Transverse colon (tissue), 4 donors: ENCODE data around the gene ZNF281. TPM values are rescaled to one million over a fixed set of nuclear protein-coding genes. Genes with fewer than 3 reads are reported as not detected.
"Not testable (repeated sequence)": the region's sequence is repeated elsewhere in the genome, so short reads cannot be mapped to it uniquely, and the experiment has no call there.

Source experiments
- DNase-seq: peaks from one replicate; pipeline ENCODE4 v3.0.0-alpha.2; 2019
- H3K27ac ChIP-seq, 4 donors: fragments of 200-600 bp; sonication (generic); 2 replicates each; pipeline ENCODE4 v1.5.1; 2016 to 2018; ENCODE audit warnings: inconsistent platforms in 4 of 4
- H3K27me3 ChIP-seq: fragments of 200-600 bp; sonication (generic); 2 replicates; pipeline ENCODE4 v1.5.1; 2017; ENCODE audit warnings: inconsistent platforms
- H3K36me3 ChIP-seq, 4 donors: fragments of 200-600 bp; sonication (generic); 2 replicates each; pipeline ENCODE4 v1.5.1; 2017 to 2019; ENCODE audit warnings: inconsistent platforms in 4 of 4
- H3K4me1 ChIP-seq, 4 donors: fragments of 200-600 bp; sonication (generic); 2 replicates each; pipeline ENCODE4 v1.5.1; 2017 to 2020; ENCODE audit warnings: inconsistent platforms in 4 of 4
- H3K4me3 ChIP-seq, 4 donors: fragments of 200-600 bp; sonication (generic); 1 replicate in 1 of 4; 2 replicates in 3 of 4; pipeline versions ENCODE4 v1.5.1 to v1.6.1; 2017 to 2019; ENCODE audit warnings: inconsistent platforms in 4 of 4
- H3K9me3 ChIP-seq, 2 donors: fragments of 200-600 bp; sonication (generic); 2 replicates each; pipeline ENCODE4 v1.5.1; 2017 to 2019; ENCODE audit warnings: inconsistent platforms in 2 of 2
- EP300 ChIP-seq: sonication (generic); formaldehyde crosslinking; IDR thresholded peaks from one replicate; pipeline ENCODE4 v1.6.1; 2017; ENCODE audit warnings: antibody characterized with exemption, low read depth
- POLR2A ChIP-seq: fragments of 450-650 bp; IDR thresholded peaks from one replicate; pipeline ENCODE4 v1.6.1; 2016; ENCODE audit warnings: antibody characterized with exemption, mild to moderate bottlenecking, moderate library complexity
- POLR2AphosphoS5 ChIP-seq, 3 donors: sonication (generic); formaldehyde crosslinking; IDR thresholded peaks; one replicate each; pipeline ENCODE4 v1.6.1; 2016; ENCODE audit warnings: antibody characterized with exemption in 3 of 3
- WGBS, 2 donors: methylation state at CpG; one replicate each; pipeline ENCODE4 v1.1.5; 2018; ENCODE audit warnings: low coverage in 1 of 2; 5-methylcytosine and 5-hydroxymethylcytosine counted together
- in situ Hi-C, 4 donors: fragments of 200-750 bp; cut with MboI; loops; one replicate each; pipeline versions ENCODE4 v1.15.0 to v1.15.1; 2017; ENCODE audit warnings: low sequenced_read_pairs in 3 of 4, low pct_ligation_motif_present in 1 of 4, low pct_unique_long_range_greater_than_20kb in 1 of 4
- intact Hi-C: fragments of 100-400 bp; cut with DNase I; formaldehyde crosslinking; loops from one replicate; pipeline ENCODE4 v1.15.1; 2023; ENCODE audit warnings: low total_unique reads
- total RNA-seq, 4 donors: library from RNA; depleted of rRNA; stranded (reverse); fragments of >200 nt; gene quantifications; one replicate each; pipeline ENCODE4 v1.1.0, GENCODE V29; 2016
- TF ChIP-seq, protein P1 (sequence below), 5 experiments: fragments of 200-600 bp in 3 of 5; fragments of 450-650 bp in 2 of 5; sonication (generic) in 3 of 5; IDR thresholded peaks; 1 replicate in 2 of 5; 2 replicates in 3 of 5; pipeline ENCODE4 v1.5.1; 2016 to 2017; ENCODE audit warnings: antibody characterized with exemption in 5 of 5, inconsistent platforms in 3 of 5, mild to moderate bottlenecking in 2 of 5, moderate library complexity in 1 of 5

The ZNF281 gene
- total RNA-seq, 4 donors from 2014 or later, result 7.5 to 15.1 (median 10.9) TPM

DNA sequence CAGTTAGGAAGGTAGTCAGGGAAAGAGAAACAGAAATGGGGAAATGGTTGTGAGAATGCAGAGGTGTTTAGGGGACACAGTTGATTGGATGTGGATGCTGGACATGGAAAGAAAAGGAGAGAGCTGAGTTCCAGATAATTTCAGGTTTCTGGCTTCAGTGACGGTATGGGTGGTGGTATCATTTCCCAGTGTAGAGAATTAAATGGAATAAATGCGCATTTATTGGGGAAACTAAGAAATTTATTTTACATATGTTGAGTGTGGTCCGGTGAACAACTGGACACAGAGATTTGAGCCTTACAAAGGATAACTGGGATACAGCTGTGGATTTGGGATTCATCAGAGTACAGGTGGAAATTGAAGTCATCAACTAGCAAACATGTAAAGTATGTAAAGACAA, 12.4 kb upstream of the ZNF281 start:
- Histone ChIP-seq H3K4me1 (no peaks in the 10 kb centered on the region), H3K4me3 (no peak overlapping the region), H3K27ac (no peak overlapping the region), H3K27me3 (no peaks in the 10 kb centered on the region), H3K9me3 (no peaks in the 10 kb centered on the region), H3K36me3 (no peaks in the 10 kb centered on the region)
- intact Hi-C loops (no loop called here), in situ Hi-C loops (no loop called here)
- DNase-seq, result no peak
- TF ChIP-seq EP300 (no peak), POLR2A (no peak), POLR2AphosphoS5 (IDR thresholded peaks at IDR 0.05) (no peak)
- TF ChIP-seq, protein P1, sequence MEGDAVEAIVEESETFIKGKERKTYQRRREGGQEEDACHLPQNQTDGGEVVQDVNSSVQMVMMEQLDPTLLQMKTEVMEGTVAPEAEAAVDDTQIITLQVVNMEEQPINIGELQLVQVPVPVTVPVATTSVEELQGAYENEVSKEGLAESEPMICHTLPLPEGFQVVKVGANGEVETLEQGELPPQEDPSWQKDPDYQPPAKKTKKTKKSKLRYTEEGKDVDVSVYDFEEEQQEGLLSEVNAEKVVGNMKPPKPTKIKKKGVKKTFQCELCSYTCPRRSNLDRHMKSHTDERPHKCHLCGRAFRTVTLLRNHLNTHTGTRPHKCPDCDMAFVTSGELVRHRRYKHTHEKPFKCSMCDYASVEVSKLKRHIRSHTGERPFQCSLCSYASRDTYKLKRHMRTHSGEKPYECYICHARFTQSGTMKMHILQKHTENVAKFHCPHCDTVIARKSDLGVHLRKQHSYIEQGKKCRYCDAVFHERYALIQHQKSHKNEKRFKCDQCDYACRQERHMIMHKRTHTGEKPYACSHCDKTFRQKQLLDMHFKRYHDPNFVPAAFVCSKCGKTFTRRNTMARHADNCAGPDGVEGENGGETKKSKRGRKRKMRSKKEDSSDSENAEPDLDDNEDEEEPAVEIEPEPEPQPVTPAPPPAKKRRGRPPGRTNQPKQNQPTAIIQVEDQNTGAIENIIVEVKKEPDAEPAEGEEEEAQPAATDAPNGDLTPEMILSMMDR (IDR thresholded peaks at IDR 0.05), result no peak
- 95 to 96% methylated on average over 3 of the region's 3 CpGs for WGBS, 2 donors

DNA sequence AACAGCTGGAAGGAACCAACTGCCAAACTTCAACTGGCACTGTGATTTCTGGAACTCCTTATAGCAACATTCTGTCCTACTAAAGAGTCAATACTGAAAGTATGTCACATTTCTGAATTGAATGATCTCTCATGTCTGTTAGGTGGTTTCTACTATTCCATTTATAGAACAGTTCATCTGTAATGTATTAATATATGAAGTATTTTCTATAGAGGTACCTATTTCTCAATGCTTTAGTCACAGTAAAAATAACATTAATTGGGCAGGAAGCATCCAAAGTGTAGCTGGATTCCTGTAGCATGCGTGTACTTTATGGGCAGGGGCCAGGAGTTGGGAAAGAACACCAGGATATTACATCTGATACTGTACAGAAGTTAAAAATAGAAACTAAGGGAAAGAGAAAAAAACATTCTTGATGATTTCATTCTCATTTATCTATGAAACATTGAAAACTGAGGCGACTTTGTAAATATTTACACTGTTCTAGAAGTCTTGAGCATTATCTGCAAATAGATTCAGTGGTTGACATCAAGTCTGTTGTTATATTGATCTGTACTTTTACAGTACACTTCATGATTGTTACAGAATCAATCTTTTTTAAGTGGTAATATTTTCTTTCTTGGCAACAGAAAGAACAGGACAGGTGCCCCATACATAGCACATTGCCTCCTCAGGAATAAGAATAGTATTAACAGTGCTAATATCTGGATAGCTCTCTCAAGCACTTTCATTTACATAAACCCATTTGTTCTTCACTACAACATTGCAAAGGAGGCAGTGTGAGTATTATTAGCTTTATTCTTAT, 6.2 kb upstream of the ZNF281 start:
- 30 to 40% methylated on average over 2 of the region's 2 CpGs for WGBS, 2 donors

DNA sequence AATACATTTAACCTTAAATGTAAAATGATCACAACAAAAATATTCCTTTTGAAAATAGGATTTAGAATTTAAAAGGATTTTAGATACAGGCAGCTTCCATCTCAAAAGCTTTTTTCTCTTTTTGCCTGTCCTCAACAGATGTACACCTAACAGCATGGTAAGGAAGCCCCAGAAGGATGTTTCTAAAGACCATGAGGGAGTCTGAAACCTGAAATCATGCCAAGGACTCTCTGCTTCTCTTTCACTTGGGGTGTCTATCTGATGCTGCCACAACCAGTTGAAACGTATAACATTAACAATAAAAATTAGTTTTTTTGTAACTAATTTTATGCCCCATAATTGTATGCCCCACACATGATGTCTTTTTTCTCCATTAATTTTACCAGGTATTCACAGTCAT, 5.4 kb upstream of the ZNF281 start:
- WGBS, 2 donors, result 50 to 67% methylated on average over 1 of the region's 1 CpG
- H3K27ac ChIP-seq, result peak overlapping the region in 2 of 4 donors; percentile 55 to 65

More for the DNA sequence above, 6.2 kb upstream of the ZNF281 start:
- no peak for TF ChIP-seq POLR2A
- TF ChIP-seq POLR2AphosphoS5 (IDR thresholded peaks at IDR 0.05), result peak; percentile 31 to 53 (median 49)
- TF ChIP-seq, protein P1 (IDR thresholded peaks at IDR 0.05), result no peak
- TF ChIP-seq EP300, result no peak
- Histone ChIP-seq H3K4me1 (peaks cover 0 to 12% (median 7%) of the 10 kb centered on the region in 4 donors), H3K9me3 (no peaks in the 10 kb centered on the region), H3K27ac (peak overlapping the region in 3 of 4 donors; percentile 11 to 65 (median 55)), H3K36me3 (no peaks in the 10 kb centered on the region), H3K4me3 (no peak overlapping the region), H3K27me3 (no peaks in the 10 kb centered on the region)
- in situ Hi-C loops (no loop called here), intact Hi-C loops (no loop called here)
- DNase-seq, result peak; percentile 40

DNA sequence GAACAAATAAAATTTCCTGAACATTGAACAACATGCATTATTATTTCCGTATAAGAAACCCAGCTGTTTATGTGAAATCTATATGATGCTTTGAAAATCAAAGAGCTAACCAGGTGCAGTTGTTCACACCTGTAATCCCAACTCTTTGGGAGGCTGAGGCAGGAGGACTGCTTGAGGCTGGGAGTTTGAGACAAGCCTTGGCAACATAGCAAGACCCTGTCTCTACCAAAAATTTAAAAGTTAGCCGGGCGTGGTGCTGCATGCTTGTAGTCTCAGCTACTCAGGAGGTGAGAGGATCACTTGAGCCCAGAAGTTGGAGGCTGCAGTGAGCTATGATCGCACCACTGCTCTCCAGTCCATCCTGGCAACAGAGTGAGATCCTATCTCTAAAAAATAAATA, 4.8 kb upstream of the ZNF281 start:
- Histone ChIP-seq H3K9me3 (no peaks in the 10 kb centered on the region), H3K36me3 (no peaks in the 10 kb centered on the region), H3K4me1 (peaks cover 0 to 20% (median 9%) of the 10 kb centered on the region in 4 donors), H3K27me3 (no peaks in the 10 kb centered on the region), H3K4me3 (no peak overlapping the region), H3K27ac (no peak overlapping the region)
- TF ChIP-seq, protein P1 (IDR thresholded peaks at IDR 0.05), result no peak
- intact Hi-C loops, result no loop called here
- 80 to 93% methylated on average over 4 of the region's 4 CpGs for WGBS, 2 donors
- in situ Hi-C loops, result no loop called here
- DNase-seq, result no peak

More for the DNA sequence above, 5.4 kb upstream of the ZNF281 start:
- intact Hi-C loops (no loop called here), in situ Hi-C loops (no loop called here)
- Histone ChIP-seq H3K36me3 (no peaks in the 10 kb centered on the region), H3K4me1 (peaks cover 0 to 19% (median 9%) of the 10 kb centered on the region in 4 donors), H3K9me3 (no peaks in the 10 kb centered on the region), H3K27me3 (no peaks in the 10 kb centered on the region), H3K4me3 (no peak overlapping the region)
- DNase-seq, result no peak
- no peak for TF ChIP-seq POLR2A
- no peak for TF ChIP-seq EP300
- no peak for TF ChIP-seq POLR2AphosphoS5 (IDR thresholded peaks at IDR 0.05)
- TF ChIP-seq, protein P1 (IDR thresholded peaks at IDR 0.05), result no peak

DNA sequence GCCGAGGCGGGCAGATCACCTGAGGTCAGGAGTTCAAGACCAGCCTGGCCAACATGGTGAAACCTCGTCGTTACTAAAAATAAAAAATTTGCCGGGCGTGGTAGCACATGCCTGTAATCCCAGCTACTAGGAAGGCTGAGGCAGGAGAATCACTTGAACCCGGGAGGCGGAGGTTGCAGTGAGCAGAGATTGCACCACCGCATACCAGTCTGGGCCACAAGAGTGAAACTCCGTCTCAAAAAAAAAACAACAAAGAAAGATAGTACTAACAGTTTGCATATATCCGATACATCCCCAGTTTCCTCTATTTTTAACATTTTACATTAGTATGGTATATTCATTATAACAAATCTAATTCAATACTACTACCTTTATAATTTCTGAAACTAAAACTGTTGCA, 3.9 kb upstream of the ZNF281 start:
- H3K9me3 ChIP-seq, H3K27ac ChIP-seq, intact Hi-C loops, in situ Hi-C loops, H3K4me3 ChIP-seq, DNase-seq, H3K36me3 ChIP-seq, H3K27me3 ChIP-seq: not testable (repeated sequence)
- WGBS, 2 donors, result 77 to 92% methylated on average over 11 of the region's 11 CpGs
- peaks cover 0 to 24% (median 13%) of the 10 kb centered on the region in 4 donors for H3K4me1 ChIP-seq
